HCT116 (cell line): ENCODE measurements around the gene TRPM6. TPM values are rescaled to one million over a fixed set of nuclear protein-coding genes. Genes with fewer than 3 reads are reported as not detected.

Experiments used
- ATAC-seq: fragments of 200-7000 bp; cut with Tn5 transposase; 2 replicates; pipeline ENCODE4 v1.9.1; 2020; ENCODE audit warnings: mild to moderate bottlenecking, moderate library complexity
- BruUV-seq: library from RNA; stranded (reverse); fragments of 400-500 nt; replicated peaks from 2 replicates; lab custom pipeline; 2021; lab: Mats Ljungman, UMichigan
- CTCF ChIA-PET: fragments of 300-600 bp; sonication (Branson Sonifier 250); formaldehyde crosslinking; loops from one replicate; lab custom pipeline; 2021; ENCODE audit warnings: antibody characterized with exemption; lab: Charles Lee
- POLR2A ChIA-PET: fragments of 300-600, 350-600 bp; sonication (Branson Sonifier 250); formaldehyde crosslinking; loops from one replicate; lab custom pipeline; 2021; ENCODE audit warnings: antibody characterized with exemption; lab: Charles Lee
- RAD21 ChIA-PET, 2 experiments: fragments of 300-600 bp; sonication (Branson Sonifier 250); formaldehyde crosslinking; loops; one replicate each; lab custom pipeline; 2023; ENCODE audit warnings: low total read pairs in 2 of 2; ENCODE audit not compliant: uncharacterized antibody in 2 of 2, unreplicated experiment in 2 of 2, low non-redundant PET in 1 of 2; lab: Charles Lee
- DNase-seq: peaks from one replicate; pipeline ENCODE4 v3.0.0-alpha.2; 2010; ENCODE audit warnings: low read depth, low spot score
- H2AFZ ChIP-seq: fragments of 200-600 bp; shearing (Covaris generic), sonication (generic); 2 replicates; pipeline ENCODE4 v1.6.1; 2017; ENCODE audit warnings: low read depth, mixed run types, mixed read lengths, antibody characterized with exemption, low read length; ENCODE audit not compliant: poor library complexity, severe bottlenecking
- H3K27ac ChIP-seq: 2 replicates; pipeline ENCODE4 v1.5.1; 2012; ENCODE audit warnings: low read depth, low read length
- H3K27me3 ChIP-seq: fragments of 200-600 bp; sonication (generic); 2 replicates; pipeline ENCODE4 v1.6.1; 2016; ENCODE audit warnings: mixed run types, low read length, mixed read lengths; ENCODE audit not compliant: insufficient read depth
- H3K36me3 ChIP-seq, 2 experiments: fragments of 200-500 bp in 1 of 2; fragments of 200-600 bp in 1 of 2; sonication (Bioruptor generic) in 1 of 2; sonication (generic) in 1 of 2; 2 replicates each; pipeline versions ENCODE4 v1.5.1 to v1.6.1; 2014 to 2016; ENCODE audit warnings: low read length in 2 of 2, inconsistent platforms in 1 of 2, mixed read lengths in 1 of 2, mixed run types in 1 of 2; ENCODE audit not compliant: insufficient read depth in 2 of 2, control insufficient read depth in 1 of 2
- H3K4me1 ChIP-seq, 2 experiments: fragments of 200-600 bp in 1 of 2; sonication (generic) in 1 of 2; 2 replicates each; pipeline versions ENCODE4 v1.5.1 to v1.6.1; 2012 to 2017; ENCODE audit warnings: low read length in 2 of 2, inconsistent platforms in 1 of 2, mild to moderate bottlenecking in 1 of 2, mixed read lengths in 1 of 2, mixed run types in 1 of 2, moderate library complexity in 1 of 2; ENCODE audit not compliant: insufficient read depth in 2 of 2, control insufficient read depth in 1 of 2
- H3K4me2 ChIP-seq: fragments of 200-600 bp; sonication (generic); 2 replicates; pipeline ENCODE4 v1.6.1; 2017; ENCODE audit warnings: mixed run types, low read length, mixed read lengths
- H3K4me3 ChIP-seq, 2 experiments: fragments of 200-600 bp in 1 of 2; sonication (generic) in 1 of 2; replicated peaks in 1 of 2; 2 replicates each; pipeline ENCODE4 v1.5.1; 2011 to 2016; ENCODE audit warnings: low read length in 2 of 2, control low read depth in 1 of 2, low read depth in 1 of 2, mild to moderate bottlenecking in 1 of 2, mixed read lengths in 1 of 2, mixed run types in 1 of 2
- H3K79me2 ChIP-seq: fragments of 200-600 bp; sonication (generic); 2 replicates; pipeline ENCODE4 v1.6.1; 2017; ENCODE audit warnings: mild to moderate bottlenecking, mixed run types, low read length, moderate library complexity, mixed read lengths; ENCODE audit not compliant: insufficient read depth
- H3K9ac ChIP-seq: fragments of 200-600 bp; sonication (generic); 2 replicates; pipeline ENCODE4 v1.6.1; 2016; ENCODE audit warnings: low read length, mixed read lengths
- H3K9me2 ChIP-seq: fragments of 200-600 bp; sonication (generic), shearing (Covaris generic); 2 replicates; pipeline ENCODE4 v1.6.1; 2017; ENCODE audit warnings: mixed run types, mild to moderate bottlenecking, moderate library complexity; ENCODE audit not compliant: insufficient read depth
- H3K9me3 ChIP-seq, 2 experiments: fragments of 200-500 bp in 1 of 2; fragments of 200-600 bp in 1 of 2; sonication (Bioruptor generic) in 1 of 2; sonication (generic) in 1 of 2; 2 replicates each; pipeline ENCODE4 v1.6.1; 2014 to 2017; ENCODE audit warnings: low read length in 2 of 2, mixed read lengths in 2 of 2, inconsistent platforms in 1 of 2, low read depth in 1 of 2, mild to moderate bottlenecking in 1 of 2, mixed run types in 1 of 2, moderate library complexity in 1 of 2; ENCODE audit not compliant: control insufficient read depth in 1 of 2, insufficient read depth in 1 of 2
- H4K20me1 ChIP-seq: fragments of 200-600 bp; sonication (generic), shearing (Covaris generic); 2 replicates; pipeline ENCODE4 v1.6.1; 2017; ENCODE audit warnings: mixed run types, mild to moderate bottlenecking, moderate library complexity; ENCODE audit not compliant: insufficient read depth
- EZH2 ChIP-seq: fragments of 200-600 bp; sonication (generic); IDR thresholded peaks from 2 replicates; pipeline ENCODE4 v1.6.1; 2017; ENCODE audit warnings: antibody characterized with exemption, mixed run types
- EZH2phosphoT487 ChIP-seq: fragments of 200-600 bp; IDR thresholded peaks from 2 replicates; pipeline ENCODE4 v1.6.1; 2018; ENCODE audit warnings: antibody characterized with exemption, borderline replicate concordance
- FOSL1 ChIP-seq: IDR thresholded peaks from 2 replicates; pipeline ENCODE4 v1.6.1; 2012; ENCODE audit warnings: low read depth
- RAD21 ChIP-seq: IDR thresholded peaks from 2 replicates; pipeline ENCODE4 v1.6.1; 2012; ENCODE audit warnings: low read depth, mild to moderate bottlenecking
- SIN3A ChIP-seq: IDR thresholded peaks from 2 replicates; pipeline ENCODE4 v1.6.1; 2012; ENCODE audit warnings: low read depth
- SRF ChIP-seq: IDR thresholded peaks from 2 replicates; pipeline ENCODE4 v1.6.1; 2012; ENCODE audit warnings: low read depth
- TCF7L2 ChIP-seq: IDR thresholded peaks from 2 replicates; pipeline ENCODE4 v1.7.0; 2011; ENCODE audit warnings: borderline replicate concordance, inconsistent platforms; ENCODE audit not compliant: insufficient read depth, insufficient read length; ENCODE audit errors: extremely low read depth
- intact Hi-C: fragments of 100-400 bp; cut with micrococcal nuclease; formaldehyde crosslinking; loops from 2 replicates; pipeline ENCODE4 v1.10.0; 2022
- total RNA-seq: library from RNA; stranded (reverse); gene quantifications from one replicate; pipeline ENCODE4 v1.2.1, GENCODE V29; 2021; ENCODE audit not compliant: unreplicated experiment
- TF ChIP-seq, protein P1 (sequence below), 3 experiments: fragments of 200-600 bp in 1 of 3; sonication (generic) in 1 of 3; IDR thresholded peaks in 2 of 3; conservative IDR thresholded peaks in 1 of 3; 2 replicates each; pipeline ENCODE4 v1.5.1; 2012 to 2017; ENCODE audit warnings: low read depth in 2 of 3, low read length in 2 of 3, antibody characterized with exemption in 1 of 3, borderline replicate concordance in 1 of 3, control low read depth in 1 of 3, mild to moderate bottlenecking in 1 of 3, mixed read lengths in 1 of 3, mixed run types in 1 of 3, moderate library complexity in 1 of 3; ENCODE audit not compliant: insufficient read depth in 1 of 3
- TF ChIP-seq, protein P2 (sequence below): IDR thresholded peaks from 2 replicates; pipeline ENCODE4 v1.6.1; 2012
- TF ChIP-seq, protein P3 (sequence below): IDR thresholded peaks from 2 replicates; pipeline ENCODE4 v1.6.1; 2012
- TF ChIP-seq, protein P4 (sequence below): IDR thresholded peaks from 2 replicates; pipeline ENCODE4 v1.6.1; 2011; ENCODE audit warnings: mild to moderate bottlenecking, low read length, moderate library complexity; ENCODE audit not compliant: insufficient replicate concordance; ENCODE audit errors: extremely low read depth

Gene TRPM6
- total RNA-seq, 1 experiment from 2014 or later = 0.44 TPM

DNA sequence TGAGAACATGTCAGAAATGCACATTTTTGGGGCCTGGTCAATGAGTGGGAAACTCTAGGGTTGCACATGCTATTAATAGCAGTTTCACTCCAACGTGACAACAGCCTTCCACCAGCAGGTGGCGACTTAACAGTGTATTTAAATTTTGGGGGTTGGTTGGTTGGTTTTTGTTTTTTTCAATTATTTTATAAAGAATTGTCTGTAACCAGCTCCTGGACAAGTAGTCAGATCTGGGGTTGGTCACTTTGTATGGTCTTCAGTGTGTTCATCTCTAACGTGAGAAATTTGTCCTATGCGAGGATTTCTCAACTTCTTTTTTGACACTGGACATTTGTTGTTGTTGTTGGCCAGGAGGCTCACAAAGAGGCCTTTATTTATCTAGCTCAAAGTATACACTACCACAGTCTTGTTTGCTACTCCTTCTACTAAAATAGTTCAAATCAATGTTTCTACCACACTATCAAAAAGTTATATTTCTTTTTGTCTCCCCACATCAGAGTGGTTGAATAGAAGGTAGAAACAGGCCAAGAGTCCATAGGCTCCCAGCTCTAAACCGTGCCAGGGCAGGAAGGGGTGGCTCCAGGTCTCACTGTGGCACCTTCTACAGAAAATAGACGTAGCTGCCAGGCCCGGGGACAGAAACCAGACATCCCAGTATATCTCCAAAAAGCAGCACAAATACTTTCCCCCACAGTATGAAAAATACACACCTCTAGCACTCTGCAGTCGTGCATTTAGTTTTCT lies 110.4 kb downstream of the TRPM6 start:
- Histone ChIP-seq H3K27ac (no peak overlapping the region), H3K9me3 (no peaks in the 10 kb centered on the region), H3K4me2 (no peak overlapping the region), H3K79me2 (no peaks in the 10 kb centered on the region), H4K20me1 (no peaks in the 10 kb centered on the region), H3K4me1 (no peaks in the 10 kb centered on the region), H3K36me3 (no peaks in the 10 kb centered on the region), H3K9ac (no peak overlapping the region), H3K4me3 (no peak overlapping the region), H3K27me3 (no peaks in the 10 kb centered on the region), H3K9me2 (no peaks in the 10 kb centered on the region), H2AFZ (peak overlapping the region; percentile 70)
- ATAC-seq (peak; percentile 73), DNase-seq (peak; percentile 41)
- BruUV-seq = no TSS peak
- ChIA-PET POLR2A (interaction anchor here (1.0 kb wide), 1 partner anchor 251 kb away, joined by 3 read pairs; the partner anchor contains the start of gene CARNMT1), RAD21 (interaction anchor here in 1 of 2 experiments (0.9 kb wide), 1 partner anchor 408 kb away, joined by 3 read pairs; no protein-coding TSS in a partner anchor), CTCF (interaction anchor here (0.7 to 3.2 kb wide), 13 partner anchors 9 to 407 kb away, joined by 3 to 25 read pairs (median 6); partner anchors contain the start of genes C9orf40, CARNMT1 and OSTF1)
- TF ChIP-seq, protein P1, sequence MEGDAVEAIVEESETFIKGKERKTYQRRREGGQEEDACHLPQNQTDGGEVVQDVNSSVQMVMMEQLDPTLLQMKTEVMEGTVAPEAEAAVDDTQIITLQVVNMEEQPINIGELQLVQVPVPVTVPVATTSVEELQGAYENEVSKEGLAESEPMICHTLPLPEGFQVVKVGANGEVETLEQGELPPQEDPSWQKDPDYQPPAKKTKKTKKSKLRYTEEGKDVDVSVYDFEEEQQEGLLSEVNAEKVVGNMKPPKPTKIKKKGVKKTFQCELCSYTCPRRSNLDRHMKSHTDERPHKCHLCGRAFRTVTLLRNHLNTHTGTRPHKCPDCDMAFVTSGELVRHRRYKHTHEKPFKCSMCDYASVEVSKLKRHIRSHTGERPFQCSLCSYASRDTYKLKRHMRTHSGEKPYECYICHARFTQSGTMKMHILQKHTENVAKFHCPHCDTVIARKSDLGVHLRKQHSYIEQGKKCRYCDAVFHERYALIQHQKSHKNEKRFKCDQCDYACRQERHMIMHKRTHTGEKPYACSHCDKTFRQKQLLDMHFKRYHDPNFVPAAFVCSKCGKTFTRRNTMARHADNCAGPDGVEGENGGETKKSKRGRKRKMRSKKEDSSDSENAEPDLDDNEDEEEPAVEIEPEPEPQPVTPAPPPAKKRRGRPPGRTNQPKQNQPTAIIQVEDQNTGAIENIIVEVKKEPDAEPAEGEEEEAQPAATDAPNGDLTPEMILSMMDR (IDR thresholded peaks at IDR 0.05 in 2 of 3, conservative IDR thresholded peaks at IDR 0.05 in 1 of 3; ENCODE audit: borderline replicate concordance in 1 of 3, insufficient read depth in 1 of 3, low read depth in 2 of 3, low read length in 2 of 3) = peak; percentile 77 to 84 (median 78)
- TF ChIP-seq, protein P2, sequence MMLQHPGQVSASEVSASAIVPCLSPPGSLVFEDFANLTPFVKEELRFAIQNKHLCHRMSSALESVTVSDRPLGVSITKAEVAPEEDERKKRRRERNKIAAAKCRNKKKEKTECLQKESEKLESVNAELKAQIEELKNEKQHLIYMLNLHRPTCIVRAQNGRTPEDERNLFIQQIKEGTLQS = no peak
- TF ChIP-seq SRF (no peak), EZH2phosphoT487 (no peak), EZH2 (no peak), TCF7L2 (no peak), FOSL1 (no peak), SIN3A (no peak), RAD21 (peak; percentile 83)
- TF ChIP-seq, protein P3, sequence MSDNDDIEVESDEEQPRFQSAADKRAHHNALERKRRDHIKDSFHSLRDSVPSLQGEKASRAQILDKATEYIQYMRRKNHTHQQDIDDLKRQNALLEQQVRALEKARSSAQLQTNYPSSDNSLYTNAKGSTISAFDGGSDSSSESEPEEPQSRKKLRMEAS = peak; percentile 57
- TF ChIP-seq, protein P4, sequence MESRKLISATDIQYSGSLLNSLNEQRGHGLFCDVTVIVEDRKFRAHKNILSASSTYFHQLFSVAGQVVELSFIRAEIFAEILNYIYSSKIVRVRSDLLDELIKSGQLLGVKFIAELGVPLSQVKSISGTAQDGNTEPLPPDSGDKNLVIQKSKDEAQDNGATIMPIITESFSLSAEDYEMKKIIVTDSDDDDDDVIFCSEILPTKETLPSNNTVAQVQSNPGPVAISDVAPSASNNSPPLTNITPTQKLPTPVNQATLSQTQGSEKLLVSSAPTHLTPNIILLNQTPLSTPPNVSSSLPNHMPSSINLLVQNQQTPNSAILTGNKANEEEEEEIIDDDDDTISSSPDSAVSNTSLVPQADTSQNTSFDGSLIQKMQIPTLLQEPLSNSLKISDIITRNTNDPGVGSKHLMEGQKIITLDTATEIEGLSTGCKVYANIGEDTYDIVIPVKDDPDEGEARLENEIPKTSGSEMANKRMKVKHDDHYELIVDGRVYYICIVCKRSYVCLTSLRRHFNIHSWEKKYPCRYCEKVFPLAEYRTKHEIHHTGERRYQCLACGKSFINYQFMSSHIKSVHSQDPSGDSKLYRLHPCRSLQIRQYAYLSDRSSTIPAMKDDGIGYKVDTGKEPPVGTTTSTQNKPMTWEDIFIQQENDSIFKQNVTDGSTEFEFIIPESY = no peak
- intact Hi-C loops = loop anchor here (5.0 kb wide), 1 partner anchor 175 kb away; the partner anchor contains the start of gene C9orf40
